ENCODE measurements around the gene ITGA8. TPM values are rescaled to one million over a fixed set of nuclear protein-coding genes. Genes with fewer than 3 reads are reported as not detected.
"Not testable (repeated sequence)": the region's sequence is repeated elsewhere in the genome, so short reads cannot be mapped to it uniquely, and the experiment has no call there.

Gene ITGA8
- total RNA-seq, 2 donors from 2014 or later = not detected

DNA sequence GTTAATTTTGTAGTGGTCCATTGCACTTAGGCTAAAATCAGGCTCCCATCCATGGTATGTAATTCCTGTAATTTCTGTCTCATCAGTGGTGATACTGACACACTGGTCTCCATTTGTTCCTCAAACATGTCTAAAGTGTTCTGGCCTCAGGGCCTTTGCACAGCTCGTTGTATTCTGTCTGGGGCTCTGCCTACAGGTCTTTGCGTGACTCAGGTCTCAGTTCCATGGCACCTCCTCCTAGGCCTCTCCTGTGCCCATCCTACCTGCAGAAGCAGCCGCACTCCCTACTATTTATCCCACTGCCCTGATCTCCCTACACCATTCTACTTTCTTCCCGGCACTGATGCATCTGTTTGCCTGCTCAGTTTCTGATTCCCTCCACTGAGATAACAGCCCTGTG is 173.8 kb downstream of the ITGA8 start:
- Mint-ChIP-seq H3K36me3 (ENCODE audit: insufficient read depth in 2 of 2) (peaks cover 0 to 1% of the 10 kb centered on the region in 2 donors), H3K27me3 (ENCODE audit: low read depth) (peaks cover 6% of the 10 kb centered on the region), H3K4me1 (ENCODE audit: low read depth) (no peaks in the 10 kb centered on the region), H3K4me3 (no peak overlapping the region), H3K9me3 (peaks cover 0 to 4% of the 10 kb centered on the region in 2 donors), H3K27ac (no peak overlapping the region)
- ATAC-seq (replicated peaks in 1 of 2) (no peak), DNase-seq (no peak)

DNA sequence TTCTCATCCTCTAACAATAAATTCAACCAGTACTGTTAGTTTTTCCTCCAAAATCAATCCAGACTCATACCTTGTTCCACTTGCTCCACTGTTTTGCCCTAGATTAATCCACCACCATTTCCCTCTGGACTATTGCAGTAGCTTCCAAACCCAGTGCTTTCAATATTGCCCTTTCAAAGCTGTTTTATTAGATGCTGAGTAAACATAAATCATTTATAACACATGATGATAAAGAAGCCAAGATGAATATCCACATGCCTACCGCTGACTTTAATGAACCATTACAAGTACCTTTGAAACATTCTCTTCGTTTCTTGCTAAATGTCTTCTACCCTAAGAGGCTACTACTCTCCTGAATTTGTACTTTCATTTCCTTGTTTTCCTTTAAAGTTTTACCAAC is 174.5 kb downstream of the ITGA8 start:
- DNase-seq (no peak), ATAC-seq (replicated peaks in 1 of 2) (no peak)
- Mint-ChIP-seq H3K27me3 (ENCODE audit: low read depth) (peaks cover 6% of the 10 kb centered on the region), H3K36me3 (ENCODE audit: insufficient read depth in 2 of 2) (peaks cover 0 to 1% of the 10 kb centered on the region in 2 donors), H3K4me1 (ENCODE audit: low read depth) (no peaks in the 10 kb centered on the region), H3K27ac (no peak overlapping the region), H3K9me3 (peaks cover 0 to 4% of the 10 kb centered on the region in 2 donors), H3K4me3 (no peak overlapping the region)

DNA sequence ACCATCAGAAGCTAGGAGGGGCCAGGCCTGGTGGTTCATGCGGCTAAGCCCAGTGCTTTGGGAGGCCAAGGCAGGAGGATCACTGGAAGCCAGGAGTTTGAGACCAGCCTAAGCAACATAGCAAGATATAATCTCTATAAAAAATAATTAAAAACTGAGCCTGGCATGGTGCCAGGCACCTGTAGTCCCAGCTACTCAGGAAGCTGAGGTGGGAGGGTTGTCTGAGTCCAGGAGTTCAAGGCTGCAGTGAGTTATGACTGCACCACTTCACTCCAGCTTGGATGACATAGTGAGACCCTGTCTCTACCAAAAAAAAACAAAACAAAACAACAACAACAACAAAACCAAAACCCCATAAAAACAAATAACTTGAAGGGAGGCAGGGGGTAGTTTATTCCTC is 175.7 kb downstream of the ITGA8 start:
- ATAC-seq (replicated peaks in 1 of 2) = no peak
- no peaks in the 10 kb centered on the region for H3K4me1 Mint-ChIP-seq (ENCODE audit: low read depth)
- H3K27ac Mint-ChIP-seq = no peak overlapping the region
- H3K36me3 Mint-ChIP-seq (ENCODE audit: insufficient read depth in 2 of 2) = peaks cover 0 to 1% of the 10 kb centered on the region in 2 donors
- peaks cover 6% of the 10 kb centered on the region for H3K27me3 Mint-ChIP-seq (ENCODE audit: low read depth)
- H3K9me3 Mint-ChIP-seq = peaks cover 0 to 4% of the 10 kb centered on the region in 2 donors
- no peak overlapping the region for H3K4me3 Mint-ChIP-seq
- DNase-seq = no peak

DNA sequence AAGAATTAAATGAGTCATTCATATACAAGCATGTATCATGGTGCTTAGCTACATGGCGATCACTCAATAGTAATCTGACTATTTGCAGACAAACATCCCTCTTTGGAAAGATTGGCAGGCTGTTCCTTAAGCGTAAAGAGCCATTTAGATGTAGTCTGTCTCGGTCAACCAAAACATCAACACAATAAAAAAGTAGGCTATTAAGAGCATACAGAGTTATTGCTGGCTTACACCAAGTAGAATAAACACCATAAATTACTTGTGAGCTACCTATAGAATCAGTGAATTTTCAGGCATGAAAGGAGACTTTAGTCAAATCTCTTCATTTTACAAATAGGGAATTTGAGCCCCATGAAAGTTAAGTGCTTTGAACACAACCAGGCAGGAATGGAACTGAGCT is 176.9 kb downstream of the ITGA8 start:
- DNase-seq (no peak), ATAC-seq (replicated peaks in 1 of 2) (no peak)
- Mint-ChIP-seq H3K36me3 (ENCODE audit: insufficient read depth in 2 of 2) (peaks cover 0 to 1% of the 10 kb centered on the region in 2 donors), H3K4me3 (no peak overlapping the region), H3K27ac (no peak overlapping the region), H3K4me1 (ENCODE audit: low read depth) (no peaks in the 10 kb centered on the region), H3K9me3 (peaks cover 0 to 4% of the 10 kb centered on the region in 2 donors), H3K27me3 (ENCODE audit: low read depth) (peaks cover 6% of the 10 kb centered on the region)

DNA sequence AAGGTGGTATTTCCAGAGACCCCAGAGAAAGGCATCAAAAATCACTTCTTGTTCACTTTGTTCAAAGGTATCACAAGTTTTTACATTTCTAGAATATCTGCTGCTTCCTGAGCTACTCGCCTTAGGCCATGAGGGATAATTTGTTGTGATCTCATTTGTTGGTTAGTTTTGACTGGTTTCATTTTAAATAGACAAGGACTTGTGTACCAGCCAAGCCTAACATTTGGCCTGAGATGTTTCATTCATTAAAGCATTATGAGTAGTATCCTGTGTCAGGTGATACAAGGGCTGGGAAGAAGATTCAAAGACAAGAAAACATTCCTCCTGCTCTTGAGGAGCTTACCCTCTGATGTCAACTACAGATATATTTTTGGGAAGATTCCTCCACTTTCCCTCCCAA is 178.3 kb downstream of the ITGA8 start:
- peaks cover 6% of the 10 kb centered on the region for H3K27me3 Mint-ChIP-seq (ENCODE audit: low read depth)
- H3K4me1 Mint-ChIP-seq (ENCODE audit: low read depth) = no peaks in the 10 kb centered on the region
- H3K36me3 Mint-ChIP-seq (ENCODE audit: insufficient read depth in 2 of 2) = peaks cover 0 to 1% of the 10 kb centered on the region in 2 donors
- H3K9me3 Mint-ChIP-seq = peaks cover 0 to 4% of the 10 kb centered on the region in 2 donors
- H3K4me3 Mint-ChIP-seq = no peak overlapping the region
- DNase-seq = no peak
- ATAC-seq (replicated peaks in 1 of 2) = no peak
- H3K27ac Mint-ChIP-seq = no peak overlapping the region

DNA sequence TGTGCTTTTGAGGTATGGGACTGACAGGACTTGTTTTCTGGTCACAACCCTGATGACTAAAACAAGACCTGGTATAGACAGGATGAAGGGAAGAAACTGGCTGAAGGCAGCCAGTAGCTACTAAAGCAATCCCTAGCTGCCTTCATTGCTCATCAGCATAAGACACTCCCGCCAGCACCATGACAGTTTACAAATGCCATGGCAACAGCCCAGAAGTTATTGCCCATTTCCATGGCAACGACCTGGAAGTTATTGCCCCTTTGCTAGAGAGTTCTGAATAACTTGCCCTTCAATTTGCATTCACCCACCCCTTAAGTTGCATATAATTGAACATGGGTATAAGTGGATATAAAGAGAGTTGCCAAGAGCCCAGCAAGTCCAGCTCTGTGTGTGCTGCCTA is 179.0 kb downstream of the ITGA8 start:
- Mint-ChIP-seq H3K9me3 (peaks cover 0 to 4% of the 10 kb centered on the region in 2 donors), H3K27me3 (ENCODE audit: low read depth) (peaks cover 6% of the 10 kb centered on the region), H3K36me3 (ENCODE audit: insufficient read depth in 2 of 2) (peaks cover 0 to 1% of the 10 kb centered on the region in 2 donors), H3K4me3 (no peak overlapping the region), H3K27ac (no peak overlapping the region), H3K4me1 (ENCODE audit: low read depth) (no peaks in the 10 kb centered on the region)
- DNase-seq (no peak), ATAC-seq (replicated peaks in 1 of 2) (no peak)

DNA sequence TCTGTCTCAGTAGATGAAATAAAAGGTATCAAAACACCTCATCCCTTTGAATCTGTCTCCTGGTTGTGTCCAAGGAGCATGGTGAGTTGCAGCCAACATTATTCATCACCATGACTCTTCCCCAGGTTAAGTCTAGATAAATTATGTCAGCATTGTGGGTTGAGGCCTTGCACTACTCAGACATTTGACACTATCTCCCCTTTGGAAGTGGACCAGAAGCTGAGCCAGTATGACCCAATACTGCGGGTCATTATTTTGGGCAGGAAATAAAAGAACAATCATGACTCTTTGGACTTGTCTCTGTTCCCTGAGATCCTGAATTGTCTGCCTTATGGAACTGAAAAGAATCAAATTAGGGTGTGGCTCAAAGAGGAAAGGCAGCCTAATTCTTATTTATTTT is 180.5 kb downstream of the ITGA8 start:
- H3K4me3 Mint-ChIP-seq = no peak overlapping the region
- peaks cover 6% of the 10 kb centered on the region for H3K27me3 Mint-ChIP-seq (ENCODE audit: low read depth)

DNA sequence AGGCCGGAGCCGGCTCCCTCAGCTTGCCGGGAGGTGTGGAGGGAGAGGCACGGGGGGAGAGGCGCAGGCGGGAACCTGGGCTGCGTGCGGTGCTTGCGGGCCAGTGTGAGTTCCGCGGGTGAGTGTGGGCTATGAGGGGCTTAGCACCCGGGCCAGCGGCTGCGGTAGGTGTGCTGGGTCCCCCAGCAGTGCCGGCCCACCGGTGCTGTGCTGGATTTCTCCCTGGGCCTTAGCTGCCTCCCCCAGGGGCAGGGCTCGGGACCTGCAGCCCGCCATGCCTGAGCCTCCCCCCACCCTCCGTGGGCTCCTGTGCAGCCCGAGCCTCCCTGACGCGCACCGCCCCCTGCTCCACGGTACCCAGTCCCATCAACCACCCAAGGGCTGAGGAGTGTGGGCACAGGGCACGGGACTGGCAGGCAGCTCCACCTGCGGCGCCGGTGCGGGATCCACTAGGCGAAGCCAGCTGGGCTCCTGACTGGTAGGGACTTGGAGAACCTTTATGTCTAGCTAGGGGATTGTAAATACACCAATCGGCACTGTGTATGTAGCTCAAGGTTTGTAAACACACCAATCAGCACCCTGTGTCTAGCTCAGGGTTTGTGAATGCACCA is 184.7 kb downstream of the ITGA8 start:
- H3K27ac Mint-ChIP-seq; H3K4me1 Mint-ChIP-seq (ENCODE audit: low read depth); ATAC-seq (replicated peaks in 1 of 2); H3K36me3 Mint-ChIP-seq (ENCODE audit: insufficient read depth in 2 of 2); DNase-seq; H3K9me3 Mint-ChIP-seq; H3K27me3 Mint-ChIP-seq (ENCODE audit: low read depth); H3K4me3 Mint-ChIP-seq: not testable (repeated sequence)

More for the DNA sequence above, 180.5 kb downstream of the ITGA8 start:
- peaks cover 0 to 4% of the 10 kb centered on the region in 2 donors for H3K9me3 Mint-ChIP-seq
- ATAC-seq (replicated peaks in 1 of 2) = no peak
- no peaks in the 10 kb centered on the region for H3K4me1 Mint-ChIP-seq (ENCODE audit: low read depth)
- no peak for DNase-seq
- peaks cover 0 to 1% of the 10 kb centered on the region in 2 donors for H3K36me3 Mint-ChIP-seq (ENCODE audit: insufficient read depth in 2 of 2)
- no peak overlapping the region for H3K27ac Mint-ChIP-seq

DNA sequence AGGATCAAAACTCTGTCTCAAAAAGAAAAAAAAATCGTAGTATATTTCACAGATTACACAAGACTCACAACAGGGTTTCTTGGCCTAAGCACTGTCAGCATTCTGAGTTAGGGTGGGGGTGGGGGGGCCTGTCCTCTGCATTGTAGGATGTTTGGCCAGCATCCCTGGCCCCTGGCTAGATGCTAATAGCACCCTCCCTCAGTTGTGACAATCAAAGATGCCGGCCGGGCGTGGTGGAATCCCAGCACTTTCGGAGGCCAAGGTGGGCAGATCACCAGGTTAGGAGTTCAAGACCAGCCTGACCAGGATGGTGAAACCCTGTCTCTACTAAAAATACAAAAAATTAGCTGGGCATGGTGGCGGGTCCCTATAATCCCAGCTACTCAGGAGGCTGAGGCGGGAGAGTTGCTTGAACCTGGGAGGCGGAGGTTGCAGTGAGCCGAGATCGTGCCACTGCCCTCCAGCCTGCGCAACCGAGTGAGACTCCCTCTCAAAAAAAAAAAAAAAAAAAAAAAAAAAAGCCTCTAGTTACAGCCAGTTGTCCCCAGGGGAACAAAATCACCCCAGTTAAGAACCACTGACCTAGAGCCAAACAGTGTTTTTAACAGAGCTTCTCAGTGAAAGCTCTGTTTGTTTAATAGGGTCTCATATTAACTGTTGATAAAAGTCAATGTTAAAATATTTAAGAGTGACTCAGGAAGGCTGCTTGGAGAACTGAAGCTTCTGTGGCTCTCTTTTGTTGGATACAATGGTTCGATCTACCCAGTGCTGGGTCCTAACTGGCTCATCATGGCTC is 187.6 kb downstream of the ITGA8 start:
- Mint-ChIP-seq H3K36me3 (ENCODE audit: insufficient read depth in 2 of 2) (no peaks in the 10 kb centered on the region), H3K27ac (no peak overlapping the region), H3K27me3 (ENCODE audit: low read depth) (no peaks in the 10 kb centered on the region), H3K4me3 (no peak overlapping the region), H3K4me1 (ENCODE audit: low read depth) (no peaks in the 10 kb centered on the region), H3K9me3 (no peaks in the 10 kb centered on the region)
- no peak for DNase-seq
- no peak for ATAC-seq (replicated peaks in 1 of 2)

DNA sequence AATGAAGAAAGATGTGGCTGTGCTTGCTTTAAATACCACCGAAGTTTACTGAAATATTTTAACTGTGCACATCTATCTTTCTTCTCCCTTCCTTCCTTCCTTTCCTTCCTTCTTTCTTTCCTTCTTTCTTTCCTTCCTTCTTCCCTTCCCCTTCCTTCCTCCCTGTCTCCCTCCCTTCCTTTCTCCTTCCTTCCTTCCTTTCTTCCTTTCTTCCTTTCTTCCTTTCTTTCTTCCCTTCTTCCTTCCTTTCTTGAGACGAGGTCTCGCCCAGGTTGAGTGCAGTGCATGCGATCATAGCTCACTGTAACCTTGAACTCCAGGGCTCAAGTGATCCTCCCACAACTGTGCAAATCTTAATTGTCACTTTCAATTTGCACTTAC is 190.9 kb downstream of the ITGA8 start:
- Mint-ChIP-seq H3K27me3 (ENCODE audit: low read depth) (no peaks in the 10 kb centered on the region), H3K36me3 (ENCODE audit: insufficient read depth in 2 of 2) (no peaks in the 10 kb centered on the region), H3K9me3 (no peaks in the 10 kb centered on the region), H3K4me1 (ENCODE audit: low read depth) (no peaks in the 10 kb centered on the region), H3K4me3 (no peak overlapping the region), H3K27ac (no peak overlapping the region)
- no peak for DNase-seq
- ATAC-seq (replicated peaks in 1 of 2) = no peak

DNA sequence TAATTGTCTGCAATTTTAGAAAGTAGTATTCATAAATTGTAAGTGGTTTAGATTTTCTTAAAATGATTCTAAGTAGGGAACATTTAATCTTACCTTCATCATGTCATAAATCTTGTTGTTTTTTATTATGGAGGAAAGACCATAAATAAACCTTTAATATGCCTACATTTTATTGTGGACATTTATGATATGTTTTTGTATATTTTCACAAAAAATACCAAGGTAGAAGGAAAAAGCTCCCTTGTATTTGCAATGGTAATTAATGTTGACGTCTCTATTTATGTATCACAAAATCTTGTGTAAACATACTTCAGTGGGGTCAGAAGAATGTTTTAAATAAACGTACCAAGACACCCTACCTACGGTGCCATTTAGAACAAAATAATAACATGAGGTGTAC is 193.0 kb downstream of the ITGA8 start:
- DNase-seq (no peak), ATAC-seq (replicated peaks in 1 of 2) (no peak)
- Mint-ChIP-seq H3K27me3 (ENCODE audit: low read depth) (no peaks in the 10 kb centered on the region), H3K4me3 (no peak overlapping the region), H3K36me3 (ENCODE audit: insufficient read depth in 2 of 2) (no peaks in the 10 kb centered on the region), H3K9me3 (no peaks in the 10 kb centered on the region), H3K4me1 (ENCODE audit: low read depth) (no peaks in the 10 kb centered on the region), H3K27ac (no peak overlapping the region)

DNA sequence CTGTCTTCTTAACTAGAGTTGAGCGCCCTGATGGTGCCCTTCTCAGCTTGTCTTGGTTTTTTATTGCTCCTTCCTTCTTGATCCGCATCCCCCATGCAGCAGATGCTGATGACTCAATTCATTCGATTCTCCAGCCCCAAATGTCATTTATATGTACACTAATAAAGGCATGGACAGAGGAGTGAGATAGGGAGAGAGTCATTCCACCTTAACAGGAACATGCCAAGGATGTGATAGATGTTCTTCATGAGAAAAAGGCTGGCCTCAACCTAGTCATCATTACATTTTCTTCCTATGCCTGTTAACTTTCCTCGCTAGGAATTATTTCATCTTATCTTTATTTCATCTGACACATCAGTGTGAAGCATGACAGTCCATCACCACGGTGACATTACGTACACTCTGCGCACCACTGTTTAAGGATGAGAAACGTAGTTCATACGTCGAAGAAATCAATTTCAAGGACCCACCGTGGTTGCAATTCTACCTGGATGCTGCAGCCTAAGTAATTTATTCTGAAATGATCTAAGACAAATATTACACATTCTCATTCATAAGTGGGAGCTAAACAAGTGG is 198.3 kb downstream of the ITGA8 start:
- Mint-ChIP-seq H3K27me3 (ENCODE audit: low read depth) (peaks cover 22% of the 10 kb centered on the region), H3K27ac (no peak overlapping the region), H3K4me1 (ENCODE audit: low read depth) (no peaks in the 10 kb centered on the region), H3K4me3 (no peak overlapping the region), H3K9me3 (peaks cover 0 to 4% of the 10 kb centered on the region in 2 donors), H3K36me3 (ENCODE audit: insufficient read depth in 2 of 2) (no peaks in the 10 kb centered on the region)
- ATAC-seq (replicated peaks in 1 of 2) = no peak
- no peak for DNase-seq

DNA sequence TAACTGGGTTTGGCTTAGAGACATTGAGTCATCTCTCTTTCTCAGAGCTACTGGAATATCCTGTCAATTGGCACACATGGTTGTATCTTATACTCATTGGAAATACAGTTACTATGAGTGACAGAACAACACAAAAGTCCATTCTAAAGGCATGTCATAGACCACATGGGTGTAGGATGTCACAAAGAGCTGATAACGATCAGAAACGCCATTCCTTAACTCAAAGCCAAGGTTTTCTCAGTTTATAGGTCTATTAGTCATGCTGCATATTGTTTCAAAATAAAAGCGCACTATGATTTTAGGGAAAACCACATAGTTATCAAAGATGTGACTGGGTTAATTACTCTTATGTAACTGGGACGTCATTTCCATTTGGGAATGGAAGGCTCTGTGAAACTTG is 201.5 kb downstream of the ITGA8 start:
- Mint-ChIP-seq H3K9me3 (peaks cover 0 to 4% of the 10 kb centered on the region in 2 donors), H3K27me3 (ENCODE audit: low read depth) (peaks cover 22% of the 10 kb centered on the region), H3K27ac (no peak overlapping the region), H3K4me1 (ENCODE audit: low read depth) (no peaks in the 10 kb centered on the region), H3K36me3 (ENCODE audit: insufficient read depth in 2 of 2) (no peaks in the 10 kb centered on the region), H3K4me3 (no peak overlapping the region)
- DNase-seq (no peak), ATAC-seq (replicated peaks in 1 of 2) (no peak)
